GM13977 (cell line): ENCODE results near the gene IL12RB1.

Source experiments
- DNase-seq: peaks from one replicate; pipeline ENCODE4 v3.0.0; 2012; ENCODE audit warnings: low spot score
- CTCF ChIP-seq: IDR thresholded peaks from 2 replicates; pipeline ENCODE4 v1.5.1; 2012; ENCODE audit warnings: mild to moderate bottlenecking, control low read depth; ENCODE audit not compliant: insufficient read depth; ENCODE audit errors: extremely low read depth, missing control alignments
- in situ Hi-C: fragments of 300-500 bp; cut with MboI; formaldehyde crosslinking; loops from one replicate; pipeline ENCODE4 v1.12.0; 2022; ENCODE audit warnings: low sequenced_read_pairs, low pct_unique_long_range_greater_than_20kb, mixed read lengths, inconsistent platforms; ENCODE audit not compliant: unreplicated experiment

IL12RB1 gene

GRCh38 chr19:18058208-18059009, 28.3 kb downstream of the IL12RB1 start:
- in situ Hi-C loops = loop anchor here (5.0 to 25.0 kb wide), 2 partner anchors 51 to 121 kb away; partner anchors contain the start of genes ARRDC2 and CCDC124
- peak; percentile 89 for DNase-seq
- peak; percentile 86 for TF ChIP-seq CTCF

GRCh38 chr19:18057557-18057956, 29.2 kb downstream of the IL12RB1 start:
- no peak for DNase-seq
- in situ Hi-C loops = loop anchor here (5.0 to 25.0 kb wide), 2 partner anchors 50 to 120 kb away; partner anchors contain the start of genes ARRDC2 and CCDC124
- no peak for TF ChIP-seq CTCF

GRCh38 chr19:18055967-18056366, 30.8 kb downstream of the IL12RB1 start:
- DNase-seq = no peak
- in situ Hi-C loops = loop anchor here (5.0 to 25.0 kb wide), 2 partner anchors 49 to 119 kb away; partner anchors contain the start of genes ARRDC2 and CCDC124
- TF ChIP-seq CTCF = no peak

- no peak for DNase-seq
- TF ChIP-seq CTCF = no peak
- in situ Hi-C loops = loop anchor here (25.0 kb wide), 1 partner anchor 116 kb away; the partner anchor contains the start of gene CCDC124
Observed at GRCh38 chr19:18053576-18054219, 33.0 kb downstream of the IL12RB1 start.

- in situ Hi-C loops = loop anchor here (25.0 kb wide), 1 partner anchor 115 kb away; the partner anchor contains the start of gene CCDC124
- no peak for DNase-seq
- no peak for TF ChIP-seq CTCF
Observed at GRCh38 chr19:18051887-18052286, 34.8 kb downstream of the IL12RB1 start.

GRCh38 chr19:18049385-18049784, 37.3 kb downstream of the IL12RB1 start:
- DNase-seq = no peak
- no peak for TF ChIP-seq CTCF
- in situ Hi-C loops = no loop called here
